Measurements from ENCODE around the gene GALNT13.

GALNT13 gene

GRCh38 chr2:154132827-154133226 lies 261.1 kb downstream of the GALNT13 start:
- DNase-seq, result no peak

- no peak for DNase-seq
Observed at GRCh38 chr2:154133823-154134222, 262.1 kb downstream of the GALNT13 start.

GRCh38 chr2:154140249-154141025 lies 268.7 kb downstream of the GALNT13 start:
- DNase-seq, result no peak

- no peak for DNase-seq
Observed at GRCh38 chr2:154142480-154142879, 270.8 kb downstream of the GALNT13 start.

GRCh38 chr2:154143105-154143504 lies 271.4 kb downstream of the GALNT13 start:
- no peak for DNase-seq

- DNase-seq, result no peak
Observed at GRCh38 chr2:154158101-154158500, 286.4 kb downstream of the GALNT13 start.

GRCh38 chr2:154161286-154161685 lies 289.6 kb downstream of the GALNT13 start:
- no peak for DNase-seq

- no peak for DNase-seq
Observed at GRCh38 chr2:154170400-154170799, 298.7 kb downstream of the GALNT13 start.

GRCh38 chr2:154173164-154173563 lies 301.4 kb downstream of the GALNT13 start:
- DNase-seq, result no peak

GRCh38 chr2:154173919-154174318 lies 302.2 kb downstream of the GALNT13 start:
- no peak for DNase-seq

- no peak for DNase-seq
Observed at GRCh38 chr2:154182008-154182407, 310.3 kb downstream of the GALNT13 start.

- DNase-seq, result no peak
Observed at GRCh38 chr2:154187948-154188347, 316.2 kb downstream of the GALNT13 start.

GRCh38 chr2:154189953-154190352 lies 318.2 kb downstream of the GALNT13 start:
- DNase-seq, result no peak

GRCh38 chr2:154193246-154193645 lies 321.5 kb downstream of the GALNT13 start:
- no peak for DNase-seq

- no peak for DNase-seq
Observed at GRCh38 chr2:154194909-154195643, 323.4 kb downstream of the GALNT13 start.

- DNase-seq, result no peak
Observed at GRCh38 chr2:154195644-154196195, 324.0 kb downstream of the GALNT13 start.

- DNase-seq, result no peak
Observed at GRCh38 chr2:154198866-154199265, 327.1 kb downstream of the GALNT13 start.

- no peak for DNase-seq
Observed at GRCh38 chr2:154203206-154203605, 331.5 kb downstream of the GALNT13 start.

- no peak for DNase-seq
Observed at GRCh38 chr2:154203902-154204301, 332.2 kb downstream of the GALNT13 start.

- no peak for DNase-seq
Observed at GRCh38 chr2:154207288-154208047, 335.7 kb downstream of the GALNT13 start.

GRCh38 chr2:154223726-154224125 lies 352.0 kb downstream of the GALNT13 start:
- no peak for DNase-seq

- DNase-seq, result peak; percentile 64
Observed at GRCh38 chr2:154226931-154227330, 355.2 kb downstream of the GALNT13 start.

- DNase-seq, result no peak
Observed at GRCh38 chr2:154228566-154229280, 357.0 kb downstream of the GALNT13 start.
